ENCODE results near the gene SMCP.

Gene SMCP

GRCh38 chr1:152878042-152878441, at the start of gene SMCP:
Gene SMCP, plus strand, starts transcription at chr1:152878322. Its CDS starts 6,101 bp downstream, at chr1:152884423.
- peak; percentile 49 to 61 for DNase-seq

GRCh38 chr1:152836870-152837269, 41.3 kb upstream of the SMCP start:
- DNase-seq: no peak

GRCh38 chr1:152842556-152842955, 35.6 kb upstream of the SMCP start, which contains the start of gene LCE6A:
Gene LCE6A, plus strand, starts transcription at chr1:152842856. Its CDS starts 665 bp downstream, at chr1:152843521.
- DNase-seq: no peak

- DNase-seq: no peak
These were observed 22.5 kb upstream of the SMCP start for GRCh38 chr1:152855661-152856060.

GRCh38 chr1:152858062-152858461, 20.1 kb upstream of the SMCP start:
- no peak for DNase-seq

- no peak for DNase-seq
These were observed 18.4 kb upstream of the SMCP start, which contains the start of gene LCE7A for GRCh38 chr1:152859696-152860095. Gene LCE7A, plus strand, starts transcription at chr1:152859996. Its CDS starts 702 bp downstream, at chr1:152860698.

GRCh38 chr1:152860129-152860528, 18.0 kb upstream of the SMCP start:
- DNase-seq: no peak

GRCh38 chr1:152861374-152861773, 16.7 kb upstream of the SMCP start:
- DNase-seq: no peak

- no peak for DNase-seq
These were observed 13.7 kb upstream of the SMCP start for GRCh38 chr1:152864443-152864842.

- no peak for DNase-seq
These were observed 11.8 kb upstream of the SMCP start for GRCh38 chr1:152866321-152866720.

GRCh38 chr1:152869808-152870419, 8.2 kb upstream of the SMCP start:
- DNase-seq: peak; percentile 67 to 73

GRCh38 chr1:152870831-152871730, 7.0 kb upstream of the SMCP start:
- DNase-seq: peak in 1 of 2 experiments; percentile 18

- no peak for DNase-seq
These were observed 6.4 kb upstream of the SMCP start for GRCh38 chr1:152871731-152872126.

GRCh38 chr1:152873495-152873894, 4.6 kb upstream of the SMCP start:
- no peak for DNase-seq

GRCh38 chr1:152876827-152877226, 1.3 kb upstream of the SMCP start:
- DNase-seq: no peak

- no peak for DNase-seq
These were observed 1.6 kb downstream of the SMCP start for GRCh38 chr1:152879559-152880198.

GRCh38 chr1:152880316-152880715, 2.2 kb downstream of the SMCP start:
- DNase-seq: no peak

GRCh38 chr1:152880907-152881306, 2.8 kb downstream of the SMCP start:
- DNase-seq: no peak

GRCh38 chr1:152884085-152884484, 6.0 kb downstream of the SMCP start:
- no peak for DNase-seq

GRCh38 chr1:152884506-152884905, 6.4 kb downstream of the SMCP start:
- no peak for DNase-seq

GRCh38 chr1:152884966-152885624, 7.0 kb downstream of the SMCP start:
- DNase-seq: no peak

GRCh38 chr1:152886085-152886484, 8.0 kb downstream of the SMCP start:
- no peak for DNase-seq
